Colonic mucosa (tissue), 4 donors: Measurements from ENCODE around the gene TMEM127. TPM values are rescaled to one million over a fixed set of nuclear protein-coding genes. Genes with fewer than 3 reads are reported as not detected.
A peak's percentile ranks its signal among the peaks of the same experiment; 100 is the strongest.

Source experiments
- DNase-seq: peaks from one replicate; pipeline ENCODE4 v3.0.0-alpha.2; 2020
- H3K27ac ChIP-seq: fragments of 200-600 bp; one replicate; pipeline ENCODE4 v1.8.0; 2021
- H3K27me3 ChIP-seq: fragments of 200-600 bp; one replicate; pipeline ENCODE4 v1.8.0; 2021
- H3K36me3 ChIP-seq: fragments of 200-600 bp; one replicate; pipeline ENCODE4 v1.8.0; 2021
- H3K4me1 ChIP-seq: fragments of 200-600 bp; one replicate; pipeline ENCODE4 v1.8.0; 2021; ENCODE audit warnings: mild to moderate bottlenecking
- H3K4me3 ChIP-seq: fragments of 200-600 bp; one replicate; pipeline ENCODE4 v1.8.0; 2021
- H3K9ac ChIP-seq, 2 donors: one replicate each; pipeline ENCODE4 v1.7.0; 2013; ENCODE audit warnings: control low read depth in 2 of 2, low read depth in 2 of 2, low read length in 2 of 2
- H3K9me3 ChIP-seq: fragments of 200-600 bp; one replicate; pipeline ENCODE4 v1.8.0; 2021
- CTCF ChIP-seq: fragments of 200-600 bp; IDR thresholded peaks from one replicate; pipeline ENCODE4 v1.8.0; 2022; ENCODE audit warnings: antibody characterized with exemption, mild to moderate bottlenecking
- intact Hi-C: fragments of 100-400 bp; cut with DNase I; formaldehyde crosslinking; loops from one replicate; pipeline ENCODE4 v1.14.1; 2022
- total RNA-seq, 2 donors: library from RNA; stranded (reverse); fragmentation: NEBNext Ultra II Directional in 1 of 2; extraction: Animal tissue kit (Norgen Biotek cat#: 25700) in 1 of 2; gene quantifications; one replicate each; pipeline ENCODE4 v1.2.1, GENCODE V29; 2021
- donor health status: healthy.
- donor health status: DM: no; HTN: no; CAD: no.
- donor health status: DM: no; HTN: no; CAD: no.

The TMEM127 gene
- total RNA-seq, 2 donors from 2014 or later, result 61.9 to 81.1 TPM

DNA sequence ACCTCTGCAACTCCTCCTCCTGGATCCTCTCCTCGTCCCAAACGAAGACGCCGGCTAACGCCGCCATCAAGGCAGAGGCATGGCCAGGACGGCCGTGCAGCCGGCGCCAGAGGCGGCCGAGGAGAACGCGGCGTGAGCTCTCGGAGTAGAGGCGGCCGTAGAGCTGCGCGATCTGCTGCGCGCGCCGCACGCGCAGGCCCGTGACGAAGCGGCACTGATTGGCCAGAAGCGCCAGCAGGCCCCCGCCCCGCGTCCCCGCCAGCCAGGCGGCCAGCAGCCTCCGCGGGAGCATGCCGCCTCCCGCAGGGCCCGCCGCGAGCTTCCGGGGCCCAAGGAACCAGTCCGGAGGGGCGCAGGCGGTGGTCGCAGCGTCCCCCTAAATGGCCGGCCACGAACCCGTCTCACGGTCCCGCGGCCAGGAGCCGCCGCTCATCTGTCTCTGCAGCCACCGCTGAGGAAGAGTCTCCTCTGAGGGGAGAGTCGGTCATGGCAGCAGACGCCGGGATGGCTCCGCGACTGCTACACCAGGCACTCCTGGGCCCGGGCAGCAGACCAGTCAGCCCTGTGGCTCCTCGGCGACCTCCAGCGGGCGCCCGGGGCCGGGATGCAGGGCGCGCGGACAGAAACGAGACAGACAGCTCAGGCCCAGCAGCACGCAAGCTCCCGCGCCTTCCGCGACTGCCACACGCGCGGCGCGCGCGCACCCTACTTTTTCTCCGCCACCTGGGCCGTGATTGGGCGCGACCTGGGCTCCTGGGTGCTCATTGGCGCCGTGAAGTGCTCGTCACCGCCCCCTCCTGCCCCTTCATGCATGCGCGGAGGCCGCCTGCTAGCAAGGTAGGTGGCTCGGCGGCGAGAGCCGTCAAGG, 57.4 kb downstream of the TMEM127 start, which contains the start of gene STARD7:
Gene STARD7 (minus strand): TSS at position 685 of the 868 bp plus-strand sequence. CDS start 393 bp downstream, at position 292.
- no peak for TF ChIP-seq CTCF
- peak within 1 kb of the TSS; percentile 92 to 95 for H3K9ac ChIP-seq
- intact Hi-C loops, result no loop called here
- H3K4me3 ChIP-seq, result peak within 1 kb of the TSS; percentile 85
- H3K27me3 ChIP-seq, result no peaks in the 10 kb centered on the region
- peaks cover 11% of the 10 kb centered on the region for H3K4me1 ChIP-seq
- H3K9me3 ChIP-seq, result no peaks in the 10 kb centered on the region
- no peaks in the 10 kb centered on the region for H3K36me3 ChIP-seq
- peak; percentile 99 for DNase-seq
- peak within 1 kb of the TSS; percentile 98 for H3K27ac ChIP-seq

DNA sequence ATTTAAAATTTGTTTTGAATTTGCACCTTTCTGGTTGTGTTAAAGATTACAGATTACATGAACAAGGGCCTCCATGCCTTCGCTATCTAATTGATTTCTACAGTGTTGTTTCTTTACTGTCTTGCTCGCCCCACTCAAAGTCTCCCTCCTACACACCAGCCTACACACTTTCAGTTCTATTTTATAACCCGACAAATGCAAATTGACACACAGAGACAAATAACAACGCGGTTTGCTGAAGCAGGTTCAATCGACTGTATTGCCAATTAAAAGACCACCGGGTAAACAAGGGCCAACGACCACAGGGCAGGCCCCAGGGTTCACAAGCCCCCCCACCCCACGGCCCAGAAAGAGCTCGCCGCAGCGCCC, 58.0 kb downstream of the TMEM127 start:
- peak overlapping the region; percentile 92 to 95 for H3K9ac ChIP-seq
- DNase-seq, result no peak
- intact Hi-C loops, result no loop called here
- no peaks in the 10 kb centered on the region for H3K9me3 ChIP-seq
- peak overlapping the region; percentile 98 for H3K27ac ChIP-seq
- no peaks in the 10 kb centered on the region for H3K27me3 ChIP-seq
- H3K4me3 ChIP-seq, result peak overlapping the region; percentile 85
- no peaks in the 10 kb centered on the region for H3K36me3 ChIP-seq
- TF ChIP-seq CTCF, result no peak
- H3K4me1 ChIP-seq, result peaks cover 11% of the 10 kb centered on the region

- H3K27me3 ChIP-seq, result no peaks in the 10 kb centered on the region
- no peak for DNase-seq
- peak overlapping the region; percentile 92 to 95 for H3K9ac ChIP-seq
- H3K9me3 ChIP-seq, result no peaks in the 10 kb centered on the region
- H3K36me3 ChIP-seq, result no peaks in the 10 kb centered on the region
- peak overlapping the region; percentile 98 for H3K27ac ChIP-seq
- intact Hi-C loops, result no loop called here
- TF ChIP-seq CTCF, result no peak
- H3K4me3 ChIP-seq, result peak overlapping the region; percentile 85
- peaks cover 11% of the 10 kb centered on the region for H3K4me1 ChIP-seq
Observed at GRCh38 chr2:96207073-96207773, 58.6 kb downstream of the TMEM127 start.

- intact Hi-C loops, result no loop called here
- DNase-seq, result no peak
- Histone ChIP-seq H3K9me3 (no peaks in the 10 kb centered on the region), H3K27me3 (no peaks in the 10 kb centered on the region), H3K36me3 (no peaks in the 10 kb centered on the region), H3K4me3 (no peak overlapping the region), H3K27ac (no peak overlapping the region), H3K9ac (no peak overlapping the region), H3K4me1 (peaks cover 11% of the 10 kb centered on the region)
- no peak for TF ChIP-seq CTCF
Observed at GRCh38 chr2:96205888-96206287, 59.9 kb downstream of the TMEM127 start.

DNA sequence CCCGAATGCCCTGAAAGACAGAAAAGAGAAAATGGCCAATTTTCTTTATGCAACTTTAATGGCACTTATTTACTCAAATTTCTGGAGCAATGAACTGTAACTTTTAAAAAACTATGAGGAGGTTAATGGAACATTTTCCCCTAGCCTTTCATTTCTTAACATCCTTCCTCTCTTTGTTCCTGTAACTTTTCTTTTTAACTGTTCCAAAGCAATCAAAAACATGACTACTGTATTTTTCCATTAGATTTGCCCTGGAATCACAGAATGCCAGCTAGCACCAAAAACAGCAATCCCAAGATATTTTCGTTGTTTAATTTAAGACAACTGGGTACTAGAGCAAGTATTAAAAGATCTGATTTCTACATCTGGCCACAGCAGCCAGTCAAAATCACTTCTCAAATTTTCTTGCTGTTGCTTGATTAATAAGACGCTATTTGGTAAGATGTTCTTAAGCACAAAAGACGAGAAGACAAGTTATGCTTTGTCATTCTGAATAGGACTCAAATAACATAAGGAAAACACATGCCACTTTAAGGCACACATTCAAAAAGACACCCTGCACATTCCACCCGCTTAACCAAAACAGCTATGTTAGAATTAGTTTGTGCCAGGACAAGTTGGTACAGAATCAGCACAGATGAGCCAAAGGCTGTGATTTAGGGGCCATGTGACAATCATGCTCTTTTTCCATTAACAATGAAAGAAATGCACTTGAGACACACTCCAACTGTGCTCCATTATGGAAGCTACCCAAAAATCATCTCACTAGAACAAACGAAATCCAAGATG, 60.8 kb downstream of the TMEM127 start:
- DNase-seq, result no peak
- Histone ChIP-seq H3K9me3 (no peaks in the 10 kb centered on the region), H3K27me3 (no peaks in the 10 kb centered on the region), H3K4me3 (no peak overlapping the region), H3K4me1 (peaks cover 11% of the 10 kb centered on the region), H3K27ac (peak overlapping the region; percentile 24), H3K9ac (no peak overlapping the region), H3K36me3 (no peaks in the 10 kb centered on the region)
- no peak for TF ChIP-seq CTCF
- intact Hi-C loops, result loop anchor here (5.0 kb wide), 1 partner anchor 52 kb away; no protein-coding TSS in a partner anchor
